IMR-90 (cell line): ENCODE data around the gene UCP1. TPM values are rescaled to one million over a fixed set of nuclear protein-coding genes. Genes with fewer than 3 reads are reported as not detected.

Experiments used
- ATAC-seq: fragments of 200-7000 bp; cut with Tn5 transposase; 2 replicates; pipeline ENCODE4 v1.9.1; 2020; ENCODE audit warnings: low read depth, mild to moderate bottlenecking, moderate library complexity
- BruUV-seq: library from RNA; stranded (reverse); fragments of 400-500 nt; replicated peaks from 2 replicates; lab custom pipeline; 2021; lab: Mats Ljungman, UMichigan
- CTCF ChIA-PET: fragments of 300-600 bp; formaldehyde crosslinking; extraction: SDS; loops from one replicate; lab custom pipeline; 2021; ENCODE audit warnings: antibody characterized with exemption; lab: Yijun Ruan, JAX
- POLR2A ChIA-PET: fragments of 300-600 bp; sonication (Branson Sonifier 250); formaldehyde crosslinking; loops from one replicate; lab custom pipeline; 2022; ENCODE audit warnings: antibody characterized with exemption; ENCODE audit not compliant: unreplicated experiment; lab: Charles Lee
- DNase-seq: peaks from one replicate; pipeline ENCODE4 v3.0.0; 2013
- H2AFZ ChIP-seq: replicated peaks from 2 replicates; pipeline ENCODE3; 2013; ENCODE audit warnings: low read length, mild to moderate bottlenecking; ENCODE audit not compliant: poor library complexity
- H2AK5ac ChIP-seq: 2 replicates; pipeline ENCODE4 v1.6.1; 2013; ENCODE audit warnings: low read depth, low read length, inconsistent platforms
- H2AK9ac ChIP-seq: replicated peaks from 2 replicates; pipeline ENCODE3; 2013; ENCODE audit warnings: mild to moderate bottlenecking, low read depth, low read length, moderate library complexity; ENCODE audit not compliant: poor library complexity
- H2BK120ac ChIP-seq: 2 replicates; pipeline ENCODE4 v1.6.1; 2013; ENCODE audit warnings: low read depth, low read length, inconsistent platforms
- H2BK15ac ChIP-seq: 3 replicates; pipeline ENCODE4 v1.6.1; 2013; ENCODE audit warnings: low read depth, low read length, inconsistent platforms
- H2BK20ac ChIP-seq: 2 replicates; pipeline ENCODE4 v1.6.1; 2013; ENCODE audit warnings: low read depth, mild to moderate bottlenecking, inconsistent platforms, low read length, moderate library complexity
- H2BK5ac ChIP-seq: 2 replicates; pipeline ENCODE4 v1.6.1; 2013; ENCODE audit warnings: mild to moderate bottlenecking, low read depth, low read length, inconsistent platforms; ENCODE audit not compliant: poor library complexity, severe bottlenecking
- H3K14ac ChIP-seq: replicated peaks from 2 replicates; pipeline ENCODE4 v1.6.1; 2013; ENCODE audit warnings: low read depth, low read length, inconsistent platforms
- H3K18ac ChIP-seq: 2 replicates; pipeline ENCODE4 v1.6.1; 2013; ENCODE audit warnings: low read depth, low read length, control low read depth
- H3K23ac ChIP-seq: 2 replicates; pipeline ENCODE4 v1.6.1; 2013; ENCODE audit warnings: low read depth, low read length, inconsistent platforms
- H3K27ac ChIP-seq: 2 replicates; pipeline ENCODE4 v1.5.1; 2013; ENCODE audit warnings: mild to moderate bottlenecking, control low read depth, low read length; ENCODE audit not compliant: insufficient read depth
- H3K27me3 ChIP-seq: 2 replicates; pipeline ENCODE4 v1.6.1; 2013; ENCODE audit warnings: low read length; ENCODE audit not compliant: control insufficient read depth, insufficient read depth
- H3K36me3 ChIP-seq: 2 replicates; pipeline ENCODE4 v1.6.1; 2013; ENCODE audit warnings: low read length, mixed read lengths; ENCODE audit not compliant: control insufficient read depth, insufficient read depth
- H3K4ac ChIP-seq: 2 replicates; pipeline ENCODE4 v1.6.1; 2013; ENCODE audit warnings: low read depth, low read length, inconsistent platforms
- H3K4me1 ChIP-seq: 2 replicates; pipeline ENCODE4 v1.6.1; 2013; ENCODE audit warnings: low read length, mixed read lengths; ENCODE audit not compliant: control insufficient read depth, insufficient read depth
- H3K4me2 ChIP-seq: 2 replicates; pipeline ENCODE4 v1.6.1; 2013; ENCODE audit warnings: low read depth, mild to moderate bottlenecking, control low read depth, low read length, moderate library complexity
- H3K4me3 ChIP-seq: 2 replicates; pipeline ENCODE4 v1.5.1; 2013; ENCODE audit warnings: low read depth, mild to moderate bottlenecking, control low read depth, low read length, moderate library complexity; ENCODE audit not compliant: insufficient read depth
- H3K56ac ChIP-seq: 2 replicates; pipeline ENCODE4 v1.6.1; 2013; ENCODE audit warnings: low read length, inconsistent platforms; ENCODE audit not compliant: insufficient read depth; ENCODE audit errors: extremely low read depth
- H3K79me1 ChIP-seq, 2 experiments: 2 replicates each; pipeline ENCODE4 v1.6.1; 2013; ENCODE audit warnings: low read length in 2 of 2, inconsistent platforms in 1 of 2, low read depth in 1 of 2
- H3K9ac ChIP-seq: 2 replicates; pipeline ENCODE4 v1.6.1; 2013; ENCODE audit warnings: low read depth, low read length, control low read depth
- H3K9me1 ChIP-seq: 2 replicates; pipeline ENCODE4 v1.6.1; 2013; ENCODE audit warnings: low read length, inconsistent platforms; ENCODE audit not compliant: insufficient read depth
- H3K9me3 ChIP-seq: 2 replicates; pipeline ENCODE4 v1.6.1; 2013; ENCODE audit warnings: low read length; ENCODE audit not compliant: control insufficient read depth, insufficient read depth
- H4K20me1 ChIP-seq: 2 replicates; pipeline ENCODE4 v1.6.1; 2013; ENCODE audit warnings: low read length, inconsistent platforms; ENCODE audit not compliant: insufficient read depth
- H4K5ac ChIP-seq: 2 replicates; pipeline ENCODE4 v1.6.1; 2013; ENCODE audit warnings: mild to moderate bottlenecking, low read depth, low read length, control low read depth
- H4K8ac ChIP-seq, 2 experiments: 2 replicates each; pipeline ENCODE4 v1.6.1; 2013; ENCODE audit warnings: low read depth in 2 of 2, low read length in 2 of 2, control low read depth in 1 of 2, inconsistent platforms in 1 of 2
- H4K91ac ChIP-seq: 2 replicates; pipeline ENCODE4 v1.6.1; 2013; ENCODE audit warnings: low read depth, low read length, inconsistent platforms; ENCODE audit not compliant: insufficient read depth
- BHLHE40 ChIP-seq: fragments of 150-350 bp; IDR thresholded peaks from 2 replicates; pipeline ENCODE4 v1.6.1; 2016; ENCODE audit warnings: mild to moderate bottlenecking, low read depth, low read length
- CEBPB ChIP-seq: IDR thresholded peaks from 2 replicates; pipeline ENCODE4 v1.6.1; 2012; ENCODE audit warnings: low read depth, low read length, improper control_type of control experiment
- CTCF ChIP-seq: conservative IDR thresholded peaks from 2 replicates; pipeline ENCODE4 v1.5.1; 2012; ENCODE audit warnings: mild to moderate bottlenecking, low read depth, low read length, improper control_type of control experiment
- ELK1 ChIP-seq: fragments of 150-350 bp; IDR thresholded peaks from 2 replicates; pipeline ENCODE4 v1.6.1; 2016; ENCODE audit warnings: low read depth, mild to moderate bottlenecking, low read length, moderate library complexity, borderline replicate concordance
- FOS ChIP-seq: fragments of 150-350 bp; IDR thresholded peaks from 2 replicates; pipeline ENCODE4 v1.6.1; 2016; ENCODE audit warnings: low read depth, low read length
- MAFK ChIP-seq: IDR thresholded peaks from 2 replicates; pipeline ENCODE4 v1.6.1; 2012; ENCODE audit warnings: low read depth, low read length, improper control_type of control experiment
- MAZ ChIP-seq: IDR thresholded peaks from 2 replicates; pipeline ENCODE4 v1.6.1; 2012; ENCODE audit warnings: low read depth, mild to moderate bottlenecking, low read length, improper control_type of control experiment, moderate library complexity, borderline replicate concordance
- MXI1 ChIP-seq: IDR thresholded peaks from 2 replicates; pipeline ENCODE4 v1.6.1; 2012; ENCODE audit warnings: low read depth, mild to moderate bottlenecking, low read length, moderate library complexity, borderline replicate concordance
- NFE2L2 ChIP-seq: fragments of 150-350 bp; IDR thresholded peaks from 2 replicates; pipeline ENCODE4 v1.6.1; 2016; ENCODE audit warnings: low read depth, mild to moderate bottlenecking, low read length
- POLR2A ChIP-seq: IDR thresholded peaks from 2 replicates; pipeline ENCODE4 v1.6.1; 2012; ENCODE audit warnings: mild to moderate bottlenecking, low read depth, low read length
- RAD21 ChIP-seq: IDR thresholded peaks from 2 replicates; pipeline ENCODE4 v1.6.1; 2012; ENCODE audit warnings: low read length, improper control_type of control experiment
- RCOR1 ChIP-seq: IDR thresholded peaks from 2 replicates; pipeline ENCODE4 v1.6.1; 2012; ENCODE audit warnings: mild to moderate bottlenecking, low read length, improper control_type of control experiment; ENCODE audit not compliant: insufficient replicate concordance
- SMC3 ChIP-seq: fragments of 150-350 bp; IDR thresholded peaks from 2 replicates; pipeline ENCODE4 v1.6.1; 2016; ENCODE audit warnings: low read depth, mild to moderate bottlenecking, antibody characterized with exemption, low read length, moderate library complexity
- WGBS, 2 experiments: methylation state at CpG; one replicate each; pipeline versions ENCODE4 v1.1.5 to v1.1.7; 2013; ENCODE audit warnings: missing lambda C conversion rate in 2 of 2; ENCODE audit not compliant: insufficient read length in 1 of 2; ENCODE audit errors: extremely low coverage in 2 of 2; 5-methylcytosine and 5-hydroxymethylcytosine counted together
- dilution Hi-C: fragments of 300-500 bp; cut with HindIII; formaldehyde crosslinking; loops from one replicate; pipeline ENCODE4 v1.14.3; 2018; ENCODE audit warnings: low sequenced_read_pairs; ENCODE audit not compliant: unreplicated experiment
- in situ Hi-C: fragments of 300-500 bp; cut with MboI; formaldehyde crosslinking; loops from 3 replicates; pipeline ENCODE4 v1.14.3; 2019; ENCODE audit warnings: low sequenced_read_pairs, inconsistent platforms, mixed read lengths
- intact Hi-C: fragments of 100-400 bp; cut with micrococcal nuclease; formaldehyde crosslinking; loops from 2 replicates; pipeline ENCODE4 v1.10.0; 2022
- polyA plus RNA-seq, 3 experiments: library from polyadenylated mRNA; depleted of rRNA; stranded (reverse); fragments of >200 nt; gene quantifications; 2 replicates each; pipeline ENCODE4 v1.2.3, GENCODE V29; 2012; ENCODE audit warnings: low replicate concordance in 1 of 3
- total RNA-seq: library from RNA; depleted of rRNA; stranded (reverse); fragments of >200 nt; gene quantifications from 2 replicates; pipeline ENCODE4 v1.2.3, GENCODE V29; 2012

UCP1 gene
- total and polyA plus RNA-seq, 2 of the 4 experiments (the other 2 are of a cell fraction), result not detected

- no peak for TF ChIP-seq CTCF
- no peak for TF ChIP-seq MXI1
Measured at GRCh38 chr4:140612357-140612756, 43.6 kb upstream of the UCP1 start (continued).

GRCh38 chr4:140611854-140612253, 43.1 kb upstream of the UCP1 start:
- Histone ChIP-seq H2BK5ac (no peak overlapping the region), H2AK9ac (no peak overlapping the region), H3K9me1 (no peaks in the 10 kb centered on the region), H3K56ac (no peak overlapping the region), H3K4me3 (no peak overlapping the region), H2AFZ (no peak overlapping the region), H3K14ac (no peak overlapping the region), H3K27me3 (0 out of 2 replicates have a peak, but pooled peaks cover under 1% of the 10 kb centered on the region), H4K8ac (no peak overlapping the region), H3K36me3 (no peaks in the 10 kb centered on the region), H3K9ac (no peak overlapping the region), H3K79me1 (no peaks in the 10 kb centered on the region), H3K18ac (no peak overlapping the region), H3K27ac (no peak overlapping the region), H4K20me1 (no peaks in the 10 kb centered on the region), H3K4me1 (no peaks in the 10 kb centered on the region), H2AK5ac (no peak overlapping the region), H2BK120ac (no peak overlapping the region), H3K4ac (no peak overlapping the region), H2BK15ac (no peak overlapping the region), H4K5ac (no peak overlapping the region), H3K9me3 (no peaks in the 10 kb centered on the region), H4K91ac (no peak overlapping the region), H2BK20ac (no peak overlapping the region), H3K4me2 (no peak overlapping the region), H3K23ac (no peak overlapping the region)
- in situ Hi-C loops (loop anchor here (10.0 to 25.0 kb wide), 2 partner anchors 243 to 600 kb away; no protein-coding TSS in a partner anchor), intact Hi-C loops (loop anchor here (2.0 to 10.0 kb wide), 3 partner anchors 239 to 877 kb away; no protein-coding TSS in a partner anchor), dilution Hi-C loops (no loop called here)
- DNase-seq (peak; percentile 48), ATAC-seq (no peak)
- BruUV-seq, result no TSS peak
- CTCF ChIA-PET, result interaction anchor here (0.6 kb wide), 1 partner anchor 1481 kb away, joined by 4 read pairs; no protein-coding TSS in a partner anchor
- 17% methylated on average over 1 of the region's 3 CpGs; no CpG with 5 or more reads in 1 of the 2 experiments for WGBS, 2 experiments
- POLR2A ChIA-PET, result no interaction called here
- TF ChIP-seq FOS, result no peak
- no peak for TF ChIP-seq ELK1
- TF ChIP-seq MXI1, result no peak
- no peak for TF ChIP-seq BHLHE40
- no peak for TF ChIP-seq MAZ
- no peak for TF ChIP-seq RAD21
- no peak for TF ChIP-seq SMC3
- TF ChIP-seq RCOR1, result no peak
- no peak for TF ChIP-seq NFE2L2
- no peak for TF ChIP-seq CEBPB
- TF ChIP-seq POLR2A, result no peak
- TF ChIP-seq MAFK, result no peak; the same call in 1 of the 2 replicates
